Loucy (cell line): ENCODE results near the gene MIR17HG.

Experiments used
- H2AFZ ChIP-seq: fragments of 200-600 bp; sonication (generic); 2 replicates; pipeline ENCODE4 v1.6.0; 2016; ENCODE audit warnings: antibody characterized with exemption, mild to moderate bottlenecking, low read length, moderate library complexity
- H3F3A ChIP-seq: fragments of 200-600 bp; 2 replicates; pipeline ENCODE4 v1.6.0; 2016; ENCODE audit warnings: antibody characterized with exemption, low read depth, mild to moderate bottlenecking
- H3K27me3 ChIP-seq: fragments of 200-600 bp; sonication (generic); 2 replicates; pipeline ENCODE4 v1.6.1; 2014; ENCODE audit warnings: low read length, mild to moderate bottlenecking; ENCODE audit not compliant: insufficient read depth, poor library complexity, severe bottlenecking
- H3K36me3 ChIP-seq: fragments of 200-600 bp; sonication (generic); 2 replicates; pipeline ENCODE4 v1.6.1; 2016; ENCODE audit warnings: low read length; ENCODE audit not compliant: insufficient read depth
- H3K4me1 ChIP-seq: fragments of 200-600 bp; sonication (generic); 2 replicates; pipeline ENCODE4 v1.5.1; 2014; ENCODE audit warnings: low read length, mild to moderate bottlenecking; ENCODE audit not compliant: insufficient read depth, poor library complexity, severe bottlenecking
- H3K4me2 ChIP-seq: fragments of 200-600 bp; sonication (generic); 2 replicates; pipeline ENCODE4 v1.6.0; 2014; ENCODE audit warnings: antibody characterized with exemption, low read length, low read depth, mild to moderate bottlenecking; ENCODE audit not compliant: poor library complexity, severe bottlenecking
- H3K4me3 ChIP-seq: fragments of 200-600 bp; sonication (generic); 2 replicates; pipeline ENCODE4 v1.5.1; 2014; ENCODE audit warnings: low read length, mild to moderate bottlenecking, mixed read lengths; ENCODE audit not compliant: poor library complexity, severe bottlenecking
- H3K79me2 ChIP-seq: fragments of 200-600 bp; sonication (generic); 2 replicates; pipeline ENCODE4 v1.6.1; 2014; ENCODE audit warnings: low read length; ENCODE audit not compliant: insufficient read depth
- H3K9ac ChIP-seq: fragments of 200-600 bp; sonication (generic); 2 replicates; pipeline ENCODE4 v1.6.0; 2014; ENCODE audit warnings: mild to moderate bottlenecking, low read depth, low read length, moderate library complexity; ENCODE audit not compliant: poor library complexity, severe bottlenecking
- H3K9me2 ChIP-seq: fragments of 200-600 bp; sonication (generic); replicated peaks from 2 replicates; pipeline ENCODE4 v1.6.1; 2016; ENCODE audit warnings: low read depth, low read length, mixed read lengths
- H3K9me3 ChIP-seq: fragments of 200-600 bp; sonication (generic); 2 replicates; pipeline ENCODE4 v1.6.1; 2014; ENCODE audit warnings: mild to moderate bottlenecking, antibody characterized with exemption, low read length, low read depth; ENCODE audit not compliant: insufficient read depth
- H4K20me1 ChIP-seq: fragments of 200-600 bp; sonication (generic); 2 replicates; pipeline ENCODE4 v1.6.0; 2014; ENCODE audit warnings: antibody characterized with exemption, low read length, mild to moderate bottlenecking; ENCODE audit not compliant: insufficient read depth, poor library complexity, severe bottlenecking
- CTCF ChIP-seq: fragments of 200-600 bp; sonication (generic); conservative IDR thresholded peaks from 2 replicates; pipeline ENCODE4 v1.5.1; 2014; ENCODE audit warnings: mild to moderate bottlenecking, antibody characterized with exemption, low read length
- EZH2phosphoT487 ChIP-seq: fragments of 200-600 bp; IDR thresholded peaks from 2 replicates; pipeline ENCODE4 v1.6.1; 2018; ENCODE audit warnings: antibody characterized with exemption, mild to moderate bottlenecking, moderate library complexity, borderline replicate concordance

MIR17HG gene

GRCh38 chr13:91368676-91369440 is 21.4 kb downstream of the MIR17HG start:
- Histone ChIP-seq H4K20me1 (no peaks in the 10 kb centered on the region), H3K27me3 (no peaks in the 10 kb centered on the region), H3K4me3 (no peak overlapping the region), H3K9me2 (no peaks in the 10 kb centered on the region), H3K4me1 (no peaks in the 10 kb centered on the region), H3K36me3 (no peaks in the 10 kb centered on the region), H3K4me2 (no peak overlapping the region), H3K79me2 (no peaks in the 10 kb centered on the region), H3K9me3 (no peaks in the 10 kb centered on the region), H3F3A (no peaks in the 10 kb centered on the region), H2AFZ (no peak overlapping the region), H3K9ac (no peak overlapping the region)
- no peak for TF ChIP-seq CTCF
- no peak for TF ChIP-seq EZH2phosphoT487

DNA sequence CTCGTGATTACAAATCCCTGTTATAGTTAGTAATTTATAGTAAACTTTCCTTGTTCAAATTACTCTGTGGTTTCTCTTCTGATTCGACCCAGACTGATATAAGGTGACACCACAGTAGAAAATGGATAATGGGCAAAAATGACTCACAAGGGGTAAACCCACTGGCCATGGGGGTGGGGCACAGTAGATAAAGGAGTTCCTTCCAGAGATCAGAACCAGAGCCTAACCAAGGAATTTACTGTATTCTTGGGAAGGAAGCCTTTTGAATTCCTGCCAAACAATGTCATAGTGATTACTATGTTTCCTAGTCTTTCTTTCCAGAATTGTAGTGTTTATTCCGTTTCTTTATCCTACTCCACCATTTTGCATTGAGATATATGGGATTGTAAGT is 21.9 kb downstream of the MIR17HG start:
- Histone ChIP-seq H3F3A (no peaks in the 10 kb centered on the region), H3K79me2 (no peaks in the 10 kb centered on the region), H4K20me1 (no peaks in the 10 kb centered on the region), H3K27me3 (no peaks in the 10 kb centered on the region), H3K9me2 (no peaks in the 10 kb centered on the region), H3K36me3 (no peaks in the 10 kb centered on the region), H3K4me1 (no peaks in the 10 kb centered on the region), H3K4me2 (no peak overlapping the region), H3K4me3 (no peak overlapping the region), H3K9ac (no peak overlapping the region), H2AFZ (no peak overlapping the region), H3K9me3 (no peaks in the 10 kb centered on the region)
- TF ChIP-seq EZH2phosphoT487 (no peak), CTCF (no peak)

DNA sequence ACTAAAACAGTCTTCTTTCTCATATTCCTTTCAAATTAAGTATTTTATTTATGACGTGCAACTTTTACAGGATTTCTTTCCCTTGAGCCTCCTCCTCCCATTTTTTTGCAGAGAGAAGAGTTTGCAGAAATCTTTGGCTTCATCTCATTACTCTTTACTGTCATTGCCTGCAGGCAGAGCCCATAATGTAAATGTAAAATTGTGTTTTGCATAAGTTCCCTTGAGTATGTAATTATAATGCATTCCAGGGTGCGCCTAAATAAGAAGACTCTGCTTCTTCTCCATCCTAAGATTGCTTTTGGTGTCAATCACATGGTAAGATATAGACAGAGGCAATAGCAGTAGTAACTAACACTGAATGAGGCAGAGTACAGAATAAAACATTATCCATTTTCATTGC is 23.0 kb downstream of the MIR17HG start:
- Histone ChIP-seq H3K4me3 (no peak overlapping the region), H3K79me2 (no peaks in the 10 kb centered on the region), H2AFZ (no peak overlapping the region), H3K36me3 (no peaks in the 10 kb centered on the region), H3F3A (no peaks in the 10 kb centered on the region), H3K9me3 (no peaks in the 10 kb centered on the region), H3K27me3 (no peaks in the 10 kb centered on the region), H3K4me1 (no peaks in the 10 kb centered on the region), H4K20me1 (no peaks in the 10 kb centered on the region), H3K9me2 (no peaks in the 10 kb centered on the region), H3K9ac (no peak overlapping the region), H3K4me2 (no peak overlapping the region)
- TF ChIP-seq CTCF: no peak
- no peak for TF ChIP-seq EZH2phosphoT487
